Mucosa of stomach (tissue), 1 donor: ENCODE data around the gene CARS1.
"Not testable (repeated sequence)": the region's sequence is repeated elsewhere in the genome, so short reads cannot be mapped to it uniquely, and the experiment has no call there.

Experiments used
- H3K27me3 ChIP-seq: one replicate; pipeline ENCODE4 v1.7.0; 2013; ENCODE audit warnings: mild to moderate bottlenecking, low read length; ENCODE audit not compliant: control insufficient read depth, insufficient read depth
- H3K36me3 ChIP-seq: one replicate; pipeline ENCODE4 v1.7.0; 2013; ENCODE audit warnings: low read length; ENCODE audit not compliant: control insufficient read depth, insufficient read depth
- H3K4me1 ChIP-seq: one replicate; pipeline ENCODE4 v1.7.0; 2013; ENCODE audit warnings: mild to moderate bottlenecking, low read length; ENCODE audit not compliant: control insufficient read depth, insufficient read depth
- H3K4me3 ChIP-seq: one replicate; pipeline ENCODE4 v1.7.0; 2013; ENCODE audit warnings: low read length
- H3K9ac ChIP-seq: one replicate; pipeline ENCODE4 v1.7.0; 2013; ENCODE audit warnings: mild to moderate bottlenecking, low read length, moderate library complexity
- H3K9me3 ChIP-seq: one replicate; pipeline ENCODE4 v1.7.0; 2013; ENCODE audit warnings: mild to moderate bottlenecking, low read length, moderate library complexity; ENCODE audit not compliant: control insufficient read depth
- donor health status: Pancreatic carcinoma.

The CARS1 gene

GRCh38 chr11:3069425-3069824, 12.2 kb upstream of the CARS1 start:
- Histone ChIP-seq H3K9ac (no peak overlapping the region), H3K9me3 (no peaks in the 10 kb centered on the region), H3K27me3 (no peaks in the 10 kb centered on the region), H3K4me3 (no peak overlapping the region), H3K36me3 (no peaks in the 10 kb centered on the region), H3K4me1 (no peaks in the 10 kb centered on the region)

GRCh38 chr11:3066308-3066707, 9.1 kb upstream of the CARS1 start:
- H3K4me1 ChIP-seq, H3K9ac ChIP-seq, H3K27me3 ChIP-seq, H3K4me3 ChIP-seq, H3K36me3 ChIP-seq, H3K9me3 ChIP-seq: not testable (repeated sequence)

GRCh38 chr11:3064709-3065108, 7.5 kb upstream of the CARS1 start:
- not testable (repeated sequence) for H3K4me1 ChIP-seq, H3K9ac ChIP-seq, H3K36me3 ChIP-seq, H3K9me3 ChIP-seq, H3K27me3 ChIP-seq, H3K4me3 ChIP-seq

- not testable (repeated sequence) for H3K9ac ChIP-seq, H3K4me3 ChIP-seq, H3K9me3 ChIP-seq, H3K4me1 ChIP-seq, H3K36me3 ChIP-seq, H3K27me3 ChIP-seq
These were observed 6.7 kb upstream of the CARS1 start for GRCh38 chr11:3063876-3064275.

- H3K4me1 ChIP-seq, H3K36me3 ChIP-seq, H3K9ac ChIP-seq: not testable (repeated sequence)
These were observed 6.2 kb upstream of the CARS1 start for GRCh38 chr11:3063432-3063831.

GRCh38 chr11:3060436-3061025, 3.3 kb upstream of the CARS1 start:
- H3K4me1 ChIP-seq: peaks cover 11% of the 10 kb centered on the region
- H3K4me3 ChIP-seq: no peak overlapping the region
- no peaks in the 10 kb centered on the region for H3K9me3 ChIP-seq
- no peak overlapping the region for H3K9ac ChIP-seq
- H3K27me3 ChIP-seq: no peaks in the 10 kb centered on the region
- no peaks in the 10 kb centered on the region for H3K36me3 ChIP-seq

More at GRCh38 chr11:3063432-3063831, 6.2 kb upstream of the CARS1 start:
- not testable (repeated sequence) for H3K27me3 ChIP-seq, H3K4me3 ChIP-seq, H3K9me3 ChIP-seq

GRCh38 chr11:3058753-3059664, 1.8 kb upstream of the CARS1 start:
- Histone ChIP-seq H3K9ac (no peak overlapping the region), H3K9me3 (no peaks in the 10 kb centered on the region), H3K4me3 (no peak overlapping the region), H3K36me3 (no peaks in the 10 kb centered on the region), H3K4me1 (peaks cover 12% of the 10 kb centered on the region), H3K27me3 (no peaks in the 10 kb centered on the region)

GRCh38 chr11:3056296-3057068, 741 bp downstream of the CARS1 start:
- H3K4me1 ChIP-seq: peaks cover 12% of the 10 kb centered on the region
- peak overlapping the region; percentile 96 for H3K9ac ChIP-seq
- no peaks in the 10 kb centered on the region for H3K9me3 ChIP-seq
- peak overlapping the region; percentile 94 for H3K4me3 ChIP-seq
- no peaks in the 10 kb centered on the region for H3K27me3 ChIP-seq
- no peaks in the 10 kb centered on the region for H3K36me3 ChIP-seq

- Histone ChIP-seq H3K9ac (no peak overlapping the region), H3K4me3 (no peak overlapping the region)
These were observed 1.3 kb downstream of the CARS1 start for GRCh38 chr11:3055891-3056290.

GRCh38 chr11:3052567-3052966, 4.7 kb downstream of the CARS1 start:
- H3K9ac ChIP-seq: no peak overlapping the region
- no peaks in the 10 kb centered on the region for H3K36me3 ChIP-seq
- H3K4me3 ChIP-seq: no peak overlapping the region
- no peaks in the 10 kb centered on the region for H3K9me3 ChIP-seq
- no peaks in the 10 kb centered on the region for H3K27me3 ChIP-seq
- H3K4me1 ChIP-seq: peaks cover 24% of the 10 kb centered on the region

More at GRCh38 chr11:3055891-3056290, 1.3 kb downstream of the CARS1 start:
- Histone ChIP-seq H3K9me3 (no peaks in the 10 kb centered on the region), H3K36me3 (no peaks in the 10 kb centered on the region), H3K4me1 (peaks cover 12% of the 10 kb centered on the region), H3K27me3 (no peaks in the 10 kb centered on the region)

- no peak overlapping the region for H3K9ac ChIP-seq
- H3K36me3 ChIP-seq: no peaks in the 10 kb centered on the region
- H3K9me3 ChIP-seq: no peaks in the 10 kb centered on the region
- H3K4me1 ChIP-seq: peaks cover 24% of the 10 kb centered on the region
- H3K27me3 ChIP-seq: no peaks in the 10 kb centered on the region
- no peak overlapping the region for H3K4me3 ChIP-seq
These were observed 5.1 kb downstream of the CARS1 start for GRCh38 chr11:3052109-3052479.
